ENCODE data around the gene C3orf52.
"Not testable (repeated sequence)": the region's sequence is repeated elsewhere in the genome, so short reads cannot be mapped to it uniquely, and the experiment has no call there.

C3orf52 gene

GRCh38 chr3:112086076-112086854, at the start of gene C3orf52:
Gene C3orf52, plus strand, starts transcription at chr3:112086389. Its CDS starts 19 bp downstream, at chr3:112086408.
- Histone ChIP-seq H3K4me1 (ENCODE audit: control insufficient read depth, insufficient read depth, low read length) (peaks cover 6% of the 10 kb centered on the region), H3K4me3 (ENCODE audit: low read depth, low read length) (peak within 1 kb of the TSS; percentile 66), H3K9me3 (ENCODE audit: control insufficient read depth, insufficient read depth, low read length) (no peaks in the 10 kb centered on the region), H3K36me3 (ENCODE audit: control insufficient read depth, insufficient read depth, low read length) (no peaks in the 10 kb centered on the region), H3K27me3 (ENCODE audit: control insufficient read depth, insufficient read depth, low read length) (peaks cover 20% of the 10 kb centered on the region), H3K9ac (ENCODE audit: low read depth, low read length) (peak within 1 kb of the TSS; percentile 56)

GRCh38 chr3:112037194-112037593, 49.0 kb upstream of the C3orf52 start:
- not testable (repeated sequence) for H3K4me1 ChIP-seq (ENCODE audit: control insufficient read depth, insufficient read depth, low read length); H3K9me3 ChIP-seq (ENCODE audit: control insufficient read depth, insufficient read depth, low read length)

GRCh38 chr3:112038863-112039262, 47.3 kb upstream of the C3orf52 start:
- Histone ChIP-seq H3K4me3 (ENCODE audit: low read depth, low read length) (no peak overlapping the region), H3K36me3 (ENCODE audit: control insufficient read depth, insufficient read depth, low read length) (no peaks in the 10 kb centered on the region), H3K9ac (ENCODE audit: low read depth, low read length) (no peak overlapping the region), H3K9me3 (ENCODE audit: control insufficient read depth, insufficient read depth, low read length) (no peaks in the 10 kb centered on the region), H3K27me3 (ENCODE audit: control insufficient read depth, insufficient read depth, low read length) (no peaks in the 10 kb centered on the region), H3K4me1 (ENCODE audit: control insufficient read depth, insufficient read depth, low read length) (peaks cover 7% of the 10 kb centered on the region)

More at GRCh38 chr3:112037194-112037593, 49.0 kb upstream of the C3orf52 start:
- not testable (repeated sequence) for H3K4me3 ChIP-seq (ENCODE audit: low read depth, low read length); H3K36me3 ChIP-seq (ENCODE audit: control insufficient read depth, insufficient read depth, low read length); H3K27me3 ChIP-seq (ENCODE audit: control insufficient read depth, insufficient read depth, low read length); H3K9ac ChIP-seq (ENCODE audit: low read depth, low read length)

GRCh38 chr3:112041321-112041720, 44.9 kb upstream of the C3orf52 start:
- H3K9ac ChIP-seq (ENCODE audit: low read depth, low read length): no peak overlapping the region
- no peaks in the 10 kb centered on the region for H3K9me3 ChIP-seq (ENCODE audit: control insufficient read depth, insufficient read depth, low read length)
- peaks cover 7% of the 10 kb centered on the region for H3K4me1 ChIP-seq (ENCODE audit: control insufficient read depth, insufficient read depth, low read length)
- H3K27me3 ChIP-seq (ENCODE audit: control insufficient read depth, insufficient read depth, low read length): no peaks in the 10 kb centered on the region
- H3K36me3 ChIP-seq (ENCODE audit: control insufficient read depth, insufficient read depth, low read length): no peaks in the 10 kb centered on the region
- no peak overlapping the region for H3K4me3 ChIP-seq (ENCODE audit: low read depth, low read length)

- H3K9ac ChIP-seq (ENCODE audit: low read depth, low read length): no peak overlapping the region
- H3K4me3 ChIP-seq (ENCODE audit: low read depth, low read length): no peak overlapping the region
- no peaks in the 10 kb centered on the region for H3K36me3 ChIP-seq (ENCODE audit: control insufficient read depth, insufficient read depth, low read length)
- H3K4me1 ChIP-seq (ENCODE audit: control insufficient read depth, insufficient read depth, low read length): peaks cover 7% of the 10 kb centered on the region
- no peaks in the 10 kb centered on the region for H3K27me3 ChIP-seq (ENCODE audit: control insufficient read depth, insufficient read depth, low read length)
- no peaks in the 10 kb centered on the region for H3K9me3 ChIP-seq (ENCODE audit: control insufficient read depth, insufficient read depth, low read length)
Measured at GRCh38 chr3:112042842-112043280, 43.3 kb upstream of the C3orf52 start.

- Histone ChIP-seq H3K9ac (ENCODE audit: low read depth, low read length) (no peak overlapping the region), H3K9me3 (ENCODE audit: control insufficient read depth, insufficient read depth, low read length) (no peaks in the 10 kb centered on the region), H3K4me1 (ENCODE audit: control insufficient read depth, insufficient read depth, low read length) (peaks cover 12% of the 10 kb centered on the region), H3K36me3 (ENCODE audit: control insufficient read depth, insufficient read depth, low read length) (no peaks in the 10 kb centered on the region), H3K4me3 (ENCODE audit: low read depth, low read length) (no peak overlapping the region), H3K27me3 (ENCODE audit: control insufficient read depth, insufficient read depth, low read length) (no peaks in the 10 kb centered on the region)
Measured at GRCh38 chr3:112043621-112044201, 42.5 kb upstream of the C3orf52 start.

GRCh38 chr3:112046599-112046998, 39.6 kb upstream of the C3orf52 start:
- peaks cover 10% of the 10 kb centered on the region for H3K4me1 ChIP-seq (ENCODE audit: control insufficient read depth, insufficient read depth, low read length)
- H3K36me3 ChIP-seq (ENCODE audit: control insufficient read depth, insufficient read depth, low read length): no peaks in the 10 kb centered on the region
- H3K9me3 ChIP-seq (ENCODE audit: control insufficient read depth, insufficient read depth, low read length): no peaks in the 10 kb centered on the region
- H3K9ac ChIP-seq (ENCODE audit: low read depth, low read length): no peak overlapping the region
- no peaks in the 10 kb centered on the region for H3K27me3 ChIP-seq (ENCODE audit: control insufficient read depth, insufficient read depth, low read length)
- no peak overlapping the region for H3K4me3 ChIP-seq (ENCODE audit: low read depth, low read length)

GRCh38 chr3:112047264-112047663, 38.9 kb upstream of the C3orf52 start:
- H3K9me3 ChIP-seq (ENCODE audit: control insufficient read depth, insufficient read depth, low read length): no peaks in the 10 kb centered on the region
- H3K4me1 ChIP-seq (ENCODE audit: control insufficient read depth, insufficient read depth, low read length): peaks cover 9% of the 10 kb centered on the region
- H3K27me3 ChIP-seq (ENCODE audit: control insufficient read depth, insufficient read depth, low read length): no peaks in the 10 kb centered on the region
- no peaks in the 10 kb centered on the region for H3K36me3 ChIP-seq (ENCODE audit: control insufficient read depth, insufficient read depth, low read length)
- H3K4me3 ChIP-seq (ENCODE audit: low read depth, low read length): no peak overlapping the region
- H3K9ac ChIP-seq (ENCODE audit: low read depth, low read length): no peak overlapping the region

- no peak overlapping the region for H3K9ac ChIP-seq (ENCODE audit: low read depth, low read length)
- H3K27me3 ChIP-seq (ENCODE audit: control insufficient read depth, insufficient read depth, low read length): no peaks in the 10 kb centered on the region
- H3K4me1 ChIP-seq (ENCODE audit: control insufficient read depth, insufficient read depth, low read length): peaks cover 9% of the 10 kb centered on the region
- no peaks in the 10 kb centered on the region for H3K36me3 ChIP-seq (ENCODE audit: control insufficient read depth, insufficient read depth, low read length)
- no peak overlapping the region for H3K4me3 ChIP-seq (ENCODE audit: low read depth, low read length)
- no peaks in the 10 kb centered on the region for H3K9me3 ChIP-seq (ENCODE audit: control insufficient read depth, insufficient read depth, low read length)
Measured at GRCh38 chr3:112048911-112049310, 37.3 kb upstream of the C3orf52 start.

GRCh38 chr3:112053229-112053628, 33.0 kb upstream of the C3orf52 start:
- no peak overlapping the region for H3K9ac ChIP-seq (ENCODE audit: low read depth, low read length)
- H3K4me3 ChIP-seq (ENCODE audit: low read depth, low read length): no peak overlapping the region
- no peaks in the 10 kb centered on the region for H3K36me3 ChIP-seq (ENCODE audit: control insufficient read depth, insufficient read depth, low read length)
- H3K9me3 ChIP-seq (ENCODE audit: control insufficient read depth, insufficient read depth, low read length): no peaks in the 10 kb centered on the region
- no peaks in the 10 kb centered on the region for H3K27me3 ChIP-seq (ENCODE audit: control insufficient read depth, insufficient read depth, low read length)
- peaks cover 9% of the 10 kb centered on the region for H3K4me1 ChIP-seq (ENCODE audit: control insufficient read depth, insufficient read depth, low read length)

- Histone ChIP-seq H3K36me3 (ENCODE audit: control insufficient read depth, insufficient read depth, low read length) (no peaks in the 10 kb centered on the region), H3K4me1 (ENCODE audit: control insufficient read depth, insufficient read depth, low read length) (no peaks in the 10 kb centered on the region), H3K9ac (ENCODE audit: low read depth, low read length) (no peak overlapping the region), H3K9me3 (ENCODE audit: control insufficient read depth, insufficient read depth, low read length) (no peaks in the 10 kb centered on the region), H3K4me3 (ENCODE audit: low read depth, low read length) (no peak overlapping the region), H3K27me3 (ENCODE audit: control insufficient read depth, insufficient read depth, low read length) (no peaks in the 10 kb centered on the region)
Measured at GRCh38 chr3:112056451-112056929, 29.7 kb upstream of the C3orf52 start.

GRCh38 chr3:112059497-112059896, 26.7 kb upstream of the C3orf52 start:
- Histone ChIP-seq H3K36me3 (ENCODE audit: control insufficient read depth, insufficient read depth, low read length) (no peaks in the 10 kb centered on the region), H3K9ac (ENCODE audit: low read depth, low read length) (no peak overlapping the region), H3K27me3 (ENCODE audit: control insufficient read depth, insufficient read depth, low read length) (no peaks in the 10 kb centered on the region), H3K9me3 (ENCODE audit: control insufficient read depth, insufficient read depth, low read length) (no peaks in the 10 kb centered on the region), H3K4me3 (ENCODE audit: low read depth, low read length) (no peak overlapping the region), H3K4me1 (ENCODE audit: control insufficient read depth, insufficient read depth, low read length) (no peaks in the 10 kb centered on the region)

Data from iPS-15b (cell line).